GM11168 (cell line): ENCODE results near the gene BEGAIN.

Experiments used
- in situ Hi-C: fragments of 300-500 bp; cut with MboI; formaldehyde crosslinking; loops from one replicate; pipeline ENCODE4 v1.12.0; 2022; ENCODE audit warnings: low sequenced_read_pairs; ENCODE audit not compliant: unreplicated experiment

Gene BEGAIN

GRCh38 chr14:100570726-100571454 lies 16.3 kb downstream of the BEGAIN start:
- in situ Hi-C loops: no loop called here

GRCh38 chr14:100569734-100570286 lies 17.4 kb downstream of the BEGAIN start:
- in situ Hi-C loops: no loop called here

- in situ Hi-C loops: no loop called here
Measured at GRCh38 chr14:100568998-100569733, 18.1 kb downstream of the BEGAIN start.

- in situ Hi-C loops: no loop called here
Measured at GRCh38 chr14:100568164-100568997, 18.8 kb downstream of the BEGAIN start.

GRCh38 chr14:100567877-100568163 lies 19.4 kb downstream of the BEGAIN start:
- in situ Hi-C loops: no loop called here

- in situ Hi-C loops: no loop called here
Measured at GRCh38 chr14:100567009-100567876, 20.0 kb downstream of the BEGAIN start.

GRCh38 chr14:100566586-100566985 lies 20.6 kb downstream of the BEGAIN start:
- in situ Hi-C loops: no loop called here

- in situ Hi-C loops: no loop called here
Measured at GRCh38 chr14:100566119-100566518, 21.1 kb downstream of the BEGAIN start.

- in situ Hi-C loops: no loop called here
Measured at GRCh38 chr14:100565650-100566049, 21.6 kb downstream of the BEGAIN start.

- in situ Hi-C loops: no loop called here
Measured at GRCh38 chr14:100564512-100564911, 22.7 kb downstream of the BEGAIN start.

- in situ Hi-C loops: no loop called here
Measured at GRCh38 chr14:100562751-100563150, 24.5 kb downstream of the BEGAIN start.

- in situ Hi-C loops: no loop called here
Measured at GRCh38 chr14:100561005-100561404, 26.2 kb downstream of the BEGAIN start.

- in situ Hi-C loops: no loop called here
Measured at GRCh38 chr14:100560471-100560870, 26.7 kb downstream of the BEGAIN start.

- in situ Hi-C loops: no loop called here
Measured at GRCh38 chr14:100559455-100559854, 27.8 kb downstream of the BEGAIN start.

- in situ Hi-C loops: no loop called here
Measured at GRCh38 chr14:100558966-100559365, 28.3 kb downstream of the BEGAIN start.

- in situ Hi-C loops: no loop called here
Measured at GRCh38 chr14:100558226-100558625, 29.0 kb downstream of the BEGAIN start.

- in situ Hi-C loops: no loop called here
Measured at GRCh38 chr14:100557658-100558057, 29.6 kb downstream of the BEGAIN start.

GRCh38 chr14:100556936-100557505 lies 30.2 kb downstream of the BEGAIN start:
- in situ Hi-C loops: no loop called here

GRCh38 chr14:100556140-100556475 lies 31.1 kb downstream of the BEGAIN start:
- in situ Hi-C loops: no loop called here
